HEK293T (cell line): ENCODE measurements around the gene TBC1D8.

Experiments used
- CTCF ChIA-PET: fragments of 350-600 bp; formaldehyde crosslinking; extraction: SDS; loops from one replicate; lab custom pipeline; 2021; ENCODE audit warnings: antibody characterized with exemption, inconsistent platforms; lab: Yijun Ruan, JAX
- POLR2A ChIA-PET: fragments of 350-600 bp; formaldehyde crosslinking; extraction: SDS; loops from one replicate; lab custom pipeline; 2020; ENCODE audit warnings: antibody characterized with exemption, inconsistent platforms; lab: Yijun Ruan, JAX
- DNase-seq: peaks from one replicate; pipeline ENCODE4 v3.0.0; 2012; ENCODE audit warnings: mixed read lengths; ENCODE audit errors: extremely low spot score
- ARNT ChIP-seq: fragments of 450-650 bp; IDR thresholded peaks from 2 replicates; pipeline ENCODE4 v1.6.1; 2017; ENCODE audit warnings: mild to moderate bottlenecking
- BHLHE40 ChIP-seq: fragments of 450-650 bp; IDR thresholded peaks from 2 replicates; pipeline ENCODE4 v1.6.1; 2016; ENCODE audit warnings: mild to moderate bottlenecking, moderate library complexity, borderline replicate concordance
- CTBP1 ChIP-seq: fragments of 450-650 bp; IDR thresholded peaks from 2 replicates; pipeline ENCODE4 v1.6.1; 2016; ENCODE audit warnings: borderline replicate concordance
- ELF4 ChIP-seq: fragments of 450-650 bp; IDR thresholded peaks from 2 replicates; pipeline ENCODE4 v1.6.1; 2017; ENCODE audit warnings: antibody characterized with exemption
- FOXA1 ChIP-seq: fragments of 450-650 bp; IDR thresholded peaks from 2 replicates; pipeline ENCODE4 v1.6.1; 2016; ENCODE audit warnings: mild to moderate bottlenecking
- FOXK2 ChIP-seq: fragments of 450-650 bp; IDR thresholded peaks from 2 replicates; pipeline ENCODE4 v1.6.1; 2016; ENCODE audit warnings: mild to moderate bottlenecking
- FOXM1 ChIP-seq: fragments of 450-650 bp; IDR thresholded peaks from 2 replicates; pipeline ENCODE4 v1.6.1; 2017; ENCODE audit warnings: mild to moderate bottlenecking, borderline replicate concordance
- HDGF ChIP-seq: fragments of 450-650 bp; IDR thresholded peaks from 2 replicates; pipeline ENCODE4 v1.6.1; 2017; ENCODE audit warnings: antibody characterized with exemption, borderline replicate concordance
- L3MBTL2 ChIP-seq: fragments of 450-650 bp; conservative IDR thresholded peaks from 2 replicates; pipeline ENCODE4 v1.6.1; 2016; ENCODE audit warnings: mild to moderate bottlenecking
- LEF1 ChIP-seq: fragments of 450-650 bp; IDR thresholded peaks from 2 replicates; pipeline ENCODE4 v1.6.1; 2017; ENCODE audit warnings: mild to moderate bottlenecking, borderline replicate concordance
- NFRKB ChIP-seq: fragments of 450-650 bp; IDR thresholded peaks from 2 replicates; pipeline ENCODE4 v1.6.1; 2016; ENCODE audit warnings: mild to moderate bottlenecking, moderate library complexity
- SP1 ChIP-seq: fragments of 450-650 bp; IDR thresholded peaks from 2 replicates; pipeline ENCODE4 v1.6.1; 2017
- SUZ12 ChIP-seq: fragments of 450-650 bp; IDR thresholded peaks from 2 replicates; pipeline ENCODE4 v1.6.1; 2016; ENCODE audit warnings: mild to moderate bottlenecking
- TARDBP ChIP-seq: fragments of 450-650 bp; IDR thresholded peaks from 2 replicates; pipeline ENCODE4 v1.6.1; 2016
- ZNF384 ChIP-seq: fragments of 450-650 bp; IDR thresholded peaks from 2 replicates; pipeline ENCODE4 v1.6.1; 2016
- TF ChIP-seq, protein P1 (sequence below): fragments of 450-650 bp; IDR thresholded peaks from 2 replicates; pipeline ENCODE4 v1.6.1; 2016

The TBC1D8 gene

DNA sequence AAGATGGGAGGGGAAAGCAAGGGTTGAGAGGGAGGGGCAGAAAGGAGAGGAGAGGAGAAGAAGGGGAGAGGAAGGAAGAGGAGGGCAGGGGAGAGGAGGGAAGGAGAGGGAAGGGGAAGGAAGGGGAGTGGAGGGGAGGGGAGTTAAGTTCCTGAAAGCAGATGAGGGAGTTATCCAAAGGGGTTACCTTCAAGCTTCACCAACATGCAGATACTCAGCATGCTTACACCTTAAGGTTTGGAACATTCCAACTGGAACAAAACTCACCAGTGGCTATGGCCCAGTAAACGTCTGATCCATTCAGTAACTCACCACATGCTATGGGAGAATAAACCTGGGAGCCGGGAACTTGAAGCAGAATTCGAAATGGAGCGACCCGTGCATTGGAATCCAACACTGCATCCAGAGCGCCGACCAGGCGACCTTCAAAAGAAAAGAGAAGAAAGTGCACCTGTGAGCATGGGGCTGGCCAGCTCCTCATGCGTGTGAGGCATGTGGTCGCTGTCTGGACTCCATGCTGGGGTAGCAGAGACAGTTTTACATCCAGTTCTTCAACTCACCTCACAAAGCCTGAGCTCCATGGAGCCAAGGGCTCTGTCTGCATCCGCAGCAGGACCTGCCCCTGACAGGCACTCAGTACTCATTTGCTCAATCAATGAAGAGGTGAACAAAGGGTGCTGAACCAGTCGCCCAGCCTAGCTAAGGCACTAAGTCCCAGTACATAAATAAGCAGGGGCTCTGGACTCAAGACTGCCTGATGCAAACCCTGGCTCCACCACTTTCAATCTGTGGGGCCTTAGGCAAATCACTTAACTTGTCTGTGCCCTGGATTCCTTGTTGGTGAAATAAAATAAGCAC lies 61.0 kb downstream of the TBC1D8 start:
- TF ChIP-seq, protein P1, sequence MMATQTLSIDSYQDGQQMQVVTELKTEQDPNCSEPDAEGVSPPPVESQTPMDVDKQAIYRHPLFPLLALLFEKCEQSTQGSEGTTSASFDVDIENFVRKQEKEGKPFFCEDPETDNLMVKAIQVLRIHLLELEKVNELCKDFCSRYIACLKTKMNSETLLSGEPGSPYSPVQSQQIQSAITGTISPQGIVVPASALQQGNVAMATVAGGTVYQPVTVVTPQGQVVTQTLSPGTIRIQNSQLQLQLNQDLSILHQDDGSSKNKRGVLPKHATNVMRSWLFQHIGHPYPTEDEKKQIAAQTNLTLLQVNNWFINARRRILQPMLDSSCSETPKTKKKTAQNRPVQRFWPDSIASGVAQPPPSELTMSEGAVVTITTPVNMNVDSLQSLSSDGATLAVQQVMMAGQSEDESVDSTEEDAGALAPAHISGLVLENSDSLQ, result no peak
- no peak for TF ChIP-seq FOXK2
- TF ChIP-seq L3MBTL2, result no peak
- TF ChIP-seq SUZ12, result no peak
- no peak for TF ChIP-seq CTBP1
- TF ChIP-seq BHLHE40, result no peak
- TF ChIP-seq ARNT, result no peak
- TF ChIP-seq LEF1, result no peak
- POLR2A ChIA-PET, result no interaction called here
- no peak for DNase-seq
- CTCF ChIA-PET, result no interaction called here

DNA sequence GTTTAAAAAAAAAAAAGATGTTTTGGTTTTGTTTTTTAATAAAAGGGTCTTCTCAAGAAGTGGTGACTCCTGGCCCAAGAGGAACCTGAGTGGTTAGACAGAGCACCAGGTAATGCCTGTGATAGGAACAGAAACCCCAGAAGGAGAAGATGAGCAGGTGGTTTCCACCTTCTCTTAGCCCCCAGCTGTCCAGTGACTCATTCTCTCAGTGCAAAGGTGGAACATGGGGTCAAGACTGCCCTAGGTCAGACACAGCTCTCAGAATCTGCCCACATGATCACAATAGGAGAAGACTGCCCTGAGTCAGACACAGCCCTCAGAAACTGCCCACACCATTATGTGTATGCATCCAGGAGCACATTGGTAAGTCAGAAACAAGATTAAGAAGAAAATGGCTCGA lies 61.8 kb downstream of the TBC1D8 start:
- CTCF ChIA-PET, result no interaction called here
- POLR2A ChIA-PET, result no interaction called here
- TF ChIP-seq FOXA1, result no peak
- TF ChIP-seq FOXK2, result no peak
- TF ChIP-seq LEF1, result no peak
- no peak for TF ChIP-seq ARNT
- no peak for TF ChIP-seq ZNF384
- no peak for TF ChIP-seq HDGF
- TF ChIP-seq, protein P1, result no peak
- TF ChIP-seq SP1, result no peak
- TF ChIP-seq L3MBTL2, result no peak
- TF ChIP-seq ELF4, result no peak
- TF ChIP-seq SUZ12, result no peak
- no peak for TF ChIP-seq FOXM1
- TF ChIP-seq CTBP1, result no peak
- TF ChIP-seq TARDBP, result no peak
- TF ChIP-seq NFRKB, result no peak
- TF ChIP-seq BHLHE40, result no peak
- no peak for DNase-seq

DNA sequence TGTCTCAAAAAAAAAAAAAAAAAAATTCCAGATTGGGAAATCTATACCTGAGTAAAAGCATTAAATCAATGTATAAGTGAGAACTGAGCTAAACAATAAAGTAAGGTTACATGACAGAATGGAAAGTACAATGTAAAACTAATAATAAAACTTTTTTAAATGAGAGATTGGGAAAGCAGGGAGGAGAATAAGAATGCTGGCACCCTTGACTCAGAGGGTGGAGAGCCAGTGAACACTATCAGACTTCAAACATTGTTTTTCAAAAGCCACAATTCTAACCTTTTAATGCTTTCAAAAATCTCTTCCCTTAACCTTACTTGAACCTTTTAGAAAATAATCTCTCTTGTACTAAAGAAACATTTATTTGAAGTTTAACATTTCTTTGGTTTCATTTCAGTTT lies 63.5 kb downstream of the TBC1D8 start:
- ChIA-PET POLR2A (no interaction called here), CTCF (no interaction called here)
- DNase-seq, result no peak
- TF ChIP-seq FOXA1 (no peak), ARNT (no peak), TARDBP (no peak), ZNF384 (no peak), ELF4 (no peak), HDGF (no peak)

GRCh38 chr2:101083613-101084012 lies 67.6 kb downstream of the TBC1D8 start:
- no peak for TF ChIP-seq FOXA1
- no peak for TF ChIP-seq TARDBP
- TF ChIP-seq FOXK2, result no peak
- TF ChIP-seq SUZ12, result no peak
- no peak for TF ChIP-seq LEF1
- TF ChIP-seq NFRKB, result no peak
- TF ChIP-seq ZNF384, result no peak
- no peak for TF ChIP-seq BHLHE40
- no peak for TF ChIP-seq CTBP1
- no peak for DNase-seq
- CTCF ChIA-PET, result no interaction called here
- POLR2A ChIA-PET, result no interaction called here

DNA sequence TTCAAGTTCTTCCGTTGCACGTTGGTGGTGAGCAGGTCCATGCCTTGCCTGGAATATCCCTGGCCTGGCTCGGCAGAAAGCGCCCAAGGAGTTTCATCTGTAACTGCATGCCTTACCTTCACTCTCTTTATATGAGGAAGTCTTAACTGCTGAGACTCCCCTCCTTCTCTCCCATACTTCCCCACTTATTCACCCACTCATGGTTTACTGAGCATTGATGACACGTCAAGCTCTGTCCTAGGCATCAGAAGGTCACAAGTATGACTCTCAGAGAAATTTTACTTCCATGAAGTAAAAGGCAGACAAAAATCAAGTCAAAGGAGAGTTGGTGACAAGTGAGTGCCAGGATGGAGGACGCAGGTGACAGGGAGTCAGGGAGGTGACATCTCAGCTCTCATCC lies 68.2 kb downstream of the TBC1D8 start:
- ChIA-PET CTCF (no interaction called here), POLR2A (no interaction called here)
- TF ChIP-seq LEF1 (no peak), ARNT (no peak), HDGF (no peak), BHLHE40 (no peak)
- no peak for DNase-seq

GRCh38 chr2:101081375-101081907 lies 69.7 kb downstream of the TBC1D8 start:
- ChIA-PET POLR2A (no interaction called here), CTCF (no interaction called here)
- no peak for TF ChIP-seq SUZ12
- no peak for DNase-seq

DNA sequence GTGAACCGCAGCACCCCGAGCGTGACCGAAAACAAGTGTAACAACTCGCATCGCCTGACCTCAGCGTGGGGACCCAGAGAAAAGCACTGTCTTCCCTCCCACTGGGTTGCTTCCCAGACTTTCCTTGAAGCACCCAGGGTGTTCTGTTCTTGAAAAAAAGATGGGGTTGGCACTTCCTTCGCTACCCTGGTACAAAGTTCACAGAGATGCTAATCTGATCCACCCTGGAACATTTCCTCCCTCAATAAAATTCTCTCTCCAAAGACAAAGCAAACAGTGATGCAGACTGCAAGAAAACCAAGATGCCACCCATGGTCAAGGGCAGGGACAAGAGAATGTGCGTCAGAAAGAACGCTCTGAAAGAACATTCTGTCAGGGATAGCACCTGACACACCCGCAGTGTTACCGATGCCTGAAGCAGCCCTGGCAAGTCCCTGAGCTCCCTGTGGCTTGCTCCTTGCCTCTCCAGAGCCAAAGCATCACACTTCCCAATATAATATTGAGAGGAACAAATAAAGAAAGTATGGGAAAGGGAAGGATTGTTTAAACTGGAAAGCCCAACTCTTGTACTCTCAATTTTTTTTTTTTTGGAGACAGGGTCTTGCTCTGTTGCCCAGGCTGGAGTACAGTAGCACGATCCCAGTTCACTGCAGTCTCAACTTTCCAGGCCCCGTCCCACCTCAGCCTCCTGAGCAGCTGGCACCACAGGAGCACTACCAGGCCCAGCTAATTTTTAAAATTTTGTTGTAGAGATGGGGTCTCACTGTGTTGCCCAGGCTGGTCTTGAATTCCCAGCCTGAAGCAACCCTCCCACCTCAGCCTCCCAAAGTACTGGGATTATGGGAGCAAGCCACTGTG lies 70.7 kb downstream of the TBC1D8 start:
- POLR2A ChIA-PET, result no interaction called here
- TF ChIP-seq LEF1 (no peak), BHLHE40 (no peak), SP1 (no peak), L3MBTL2 (no peak), NFRKB (no peak), FOXA1 (no peak), ARNT (no peak), ZNF384 (no peak), CTBP1 (no peak), ELF4 (no peak), FOXK2 (no peak), FOXM1 (no peak), HDGF (no peak), SUZ12 (no peak), TARDBP (no peak)
- TF ChIP-seq, protein P1, result no peak

More for the DNA sequence above, 70.7 kb downstream of the TBC1D8 start:
- DNase-seq, result no peak
- CTCF ChIA-PET, result no interaction called here
